ENCODE results near the gene SLC6A19. TPM values are rescaled to one million over a fixed set of nuclear protein-coding genes. Genes with fewer than 3 reads are reported as not detected.
"Not testable (repeated sequence)": the region's sequence is repeated elsewhere in the genome, so short reads cannot be mapped to it uniquely, and the experiment has no call there.

The SLC6A19 gene
- total RNA-seq, 1 donor from 2014 or later, result not detected

- no peak for DNase-seq (ENCODE audit: low read depth, low spot score)
Observed at GRCh38 chr5:1221721-1222120, 20.3 kb downstream of the SLC6A19 start.

- DNase-seq (ENCODE audit: low read depth, low spot score), result no peak
Observed at GRCh38 chr5:1222147-1222546, 20.8 kb downstream of the SLC6A19 start.

GRCh38 chr5:1222621-1223277, 21.4 kb downstream of the SLC6A19 start:
- no peak for DNase-seq (ENCODE audit: low read depth, low spot score)

DNA sequence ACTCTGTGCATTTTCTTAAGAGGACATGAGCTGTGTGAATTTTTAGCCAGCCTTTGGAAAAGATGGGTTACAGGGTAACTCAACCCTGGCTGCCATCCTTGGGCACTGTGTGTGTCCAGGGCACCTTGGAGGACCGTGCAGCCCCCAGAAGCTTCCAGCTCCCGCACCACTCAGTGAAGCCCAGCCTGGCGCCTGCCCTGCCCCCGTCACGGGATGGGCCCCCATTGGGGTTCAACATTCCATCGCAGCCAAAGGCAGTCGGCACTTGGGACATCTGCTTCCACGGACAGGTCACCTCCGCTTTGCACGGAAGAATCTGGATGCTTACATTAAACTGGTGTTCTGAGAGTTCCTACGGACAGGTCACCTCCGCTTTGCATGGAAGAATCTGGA, 21.9 kb downstream of the SLC6A19 start:
- no peak for DNase-seq (ENCODE audit: low read depth, low spot score)

DNA sequence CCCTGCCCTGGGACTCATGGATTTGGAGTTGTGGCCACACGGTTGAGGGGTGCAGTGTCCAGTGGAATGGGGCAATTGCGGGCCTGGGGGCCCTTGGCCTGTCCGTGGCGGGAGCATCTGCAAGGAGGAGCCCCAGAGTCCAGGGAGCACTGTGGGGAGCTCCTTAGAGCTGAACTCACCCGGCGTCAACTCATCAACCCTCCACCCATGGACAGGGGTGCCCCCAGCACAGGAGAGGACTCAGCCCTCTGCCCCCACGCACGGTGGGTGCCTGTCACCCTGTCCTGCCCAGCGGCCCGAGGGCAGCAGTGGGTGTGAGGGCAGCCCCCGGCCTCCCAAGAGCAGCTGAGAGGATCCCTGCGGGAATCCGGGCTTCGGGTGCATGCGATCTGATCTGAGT, 23.2 kb downstream of the SLC6A19 start:
- DNase-seq (ENCODE audit: low read depth, low spot score), result no peak

GRCh38 chr5:1225081-1225480, 23.7 kb downstream of the SLC6A19 start, which contains the start of gene SLC6A18:
TSS of gene SLC6A18 (plus strand) at chr5:1225381. CDS start at chr5:1225478, 97 bp downstream.
- DNase-seq (ENCODE audit: low read depth, low spot score), result no peak

GRCh38 chr5:1226231-1226630, 24.8 kb downstream of the SLC6A19 start:
- no peak for DNase-seq (ENCODE audit: low read depth, low spot score)

GRCh38 chr5:1226839-1227581, 25.6 kb downstream of the SLC6A19 start:
- DNase-seq (ENCODE audit: low read depth, low spot score), result no peak

DNA sequence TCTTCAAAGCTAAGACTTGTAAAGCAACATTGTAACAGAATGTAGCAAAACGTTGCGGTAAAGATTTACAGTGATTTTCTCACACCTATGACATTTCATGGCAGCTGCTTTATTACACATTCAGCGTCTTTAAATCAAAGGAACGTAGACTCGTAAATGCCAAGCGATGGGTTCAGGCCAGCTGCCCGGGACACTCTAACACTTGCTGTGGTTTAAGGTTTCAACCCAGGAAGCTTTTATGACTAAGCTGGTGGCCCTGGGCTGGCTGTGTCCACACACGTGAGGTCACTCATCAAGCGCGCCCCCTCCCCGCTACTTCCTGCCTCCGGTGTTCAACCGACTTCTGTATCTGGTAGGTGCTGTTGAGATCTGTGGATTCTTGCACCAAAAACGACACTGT, 26.3 kb downstream of the SLC6A19 start:
- no peak for DNase-seq (ENCODE audit: low read depth, low spot score)

GRCh38 chr5:1228120-1228519, 26.7 kb downstream of the SLC6A19 start:
- DNase-seq (ENCODE audit: low read depth, low spot score), result no peak

DNA sequence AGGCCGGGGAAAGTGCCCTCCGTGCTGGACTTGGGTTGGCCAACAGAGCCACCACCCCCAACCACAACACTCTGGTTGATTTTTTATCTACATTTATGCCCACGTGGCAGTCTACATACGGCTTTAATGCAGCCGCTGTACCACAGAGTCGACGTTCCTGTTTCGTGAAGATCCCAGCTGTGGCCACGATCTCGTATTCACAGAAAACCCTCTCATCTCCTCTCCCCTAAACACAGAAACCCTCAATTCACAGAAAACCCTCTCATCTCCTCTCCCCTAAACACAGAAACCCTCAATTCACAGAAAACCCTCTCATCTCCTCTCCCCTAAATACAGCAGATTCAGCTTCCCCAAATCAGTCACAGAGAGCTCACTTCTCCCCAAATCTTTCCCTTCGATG, 27.6 kb downstream of the SLC6A19 start:
- DNase-seq (ENCODE audit: low read depth, low spot score), result not testable (repeated sequence)

- no peak for DNase-seq (ENCODE audit: low read depth, low spot score)
Observed at GRCh38 chr5:1229822-1230221, 28.4 kb downstream of the SLC6A19 start.

GRCh38 chr5:1230551-1230950, 29.2 kb downstream of the SLC6A19 start:
- DNase-seq (ENCODE audit: low read depth, low spot score), result no peak

DNA sequence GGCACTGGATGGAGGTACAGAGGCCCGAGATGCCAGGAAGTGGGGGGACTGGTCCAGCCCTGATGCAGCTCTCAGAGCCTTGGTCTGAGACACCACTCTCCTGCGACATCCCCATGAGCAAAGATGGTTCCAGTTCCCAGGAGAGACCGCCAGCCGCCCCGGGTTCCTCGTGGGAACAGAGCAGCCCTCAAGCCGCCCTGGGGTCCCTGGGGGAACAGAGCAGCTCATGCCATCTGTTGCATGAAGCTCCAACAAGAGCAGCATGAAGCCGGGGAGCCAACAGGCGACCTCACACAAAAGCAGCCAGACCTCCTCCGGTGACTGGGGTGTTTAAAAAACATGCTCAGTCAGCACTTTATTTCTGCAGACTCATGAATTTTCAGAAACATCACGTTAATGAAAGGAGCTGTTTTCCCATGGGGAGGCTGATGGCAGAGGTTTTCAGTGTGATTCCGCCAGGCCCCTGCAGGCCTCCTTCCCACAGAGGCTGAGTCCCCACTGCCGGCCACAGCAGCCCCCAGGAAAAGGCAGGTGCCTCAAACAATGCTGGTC, 30.0 kb downstream of the SLC6A19 start:
- no peak for DNase-seq (ENCODE audit: low read depth, low spot score)

DNA sequence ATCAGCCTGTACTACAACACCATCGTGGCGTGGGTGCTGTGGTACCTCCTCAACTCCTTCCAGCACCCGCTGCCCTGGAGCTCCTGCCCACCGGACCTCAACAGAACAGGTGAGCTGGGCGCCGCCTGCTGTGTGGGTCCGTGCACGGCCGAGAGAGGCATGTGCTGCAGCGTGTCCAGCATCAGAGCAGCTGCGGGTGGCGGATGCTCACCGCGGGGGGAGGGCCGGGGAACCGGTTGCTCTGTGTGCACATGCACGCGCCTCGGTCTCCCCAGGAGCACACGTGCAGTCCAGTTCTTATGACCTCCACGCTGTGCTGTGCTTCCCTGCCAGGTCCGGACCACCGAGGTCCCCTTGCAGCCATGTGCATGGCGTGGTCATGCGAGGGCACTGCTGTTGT, 31.4 kb downstream of the SLC6A19 start:
- no peak for DNase-seq (ENCODE audit: low read depth, low spot score)

DNA sequence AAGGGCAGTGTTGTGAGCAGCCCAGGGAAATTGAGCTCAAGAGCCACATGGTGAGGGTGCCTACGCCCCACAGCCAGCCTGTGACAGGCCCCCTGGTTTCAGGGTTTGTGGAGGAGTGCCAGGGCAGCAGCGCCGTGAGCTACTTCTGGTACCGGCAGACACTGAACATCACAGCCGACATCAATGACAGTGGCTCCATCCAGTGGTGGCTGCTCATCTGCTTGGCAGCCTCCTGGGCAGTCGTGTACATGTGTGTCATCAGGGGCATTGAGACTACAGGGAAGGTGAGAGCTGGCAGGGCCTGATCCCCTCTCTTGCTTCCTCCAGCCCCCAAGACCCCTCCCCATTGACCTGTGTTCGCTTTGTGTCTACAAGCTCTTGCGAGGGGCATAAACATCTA, 34.0 kb downstream of the SLC6A19 start:
- DNase-seq (ENCODE audit: low read depth, low spot score), result no peak

DNA sequence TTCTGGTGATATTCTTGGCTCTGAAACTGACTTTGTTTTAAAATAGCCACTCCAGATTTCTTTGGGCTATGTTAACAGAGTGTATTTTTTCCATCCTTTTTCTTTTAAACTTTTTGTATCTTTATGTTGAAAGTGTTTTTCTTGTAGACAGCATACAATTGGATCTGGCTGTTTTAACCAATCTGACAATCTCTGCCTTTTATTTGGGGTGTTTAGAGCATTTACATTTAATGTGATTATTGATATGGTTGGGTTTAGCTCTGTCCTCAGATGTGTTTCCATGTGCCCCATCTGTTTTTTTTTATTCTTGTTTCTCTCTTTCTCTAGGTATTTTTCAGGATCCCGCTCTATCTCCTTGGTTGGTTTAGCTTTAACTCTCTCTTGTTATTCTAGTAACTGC, 34.4 kb downstream of the SLC6A19 start:
- DNase-seq (ENCODE audit: low read depth, low spot score), result no peak

- no peak for DNase-seq (ENCODE audit: low read depth, low spot score)
Observed at GRCh38 chr5:1239505-1240251, 38.3 kb downstream of the SLC6A19 start.

GRCh38 chr5:1240496-1241260, 39.3 kb downstream of the SLC6A19 start:
- DNase-seq (ENCODE audit: low read depth, low spot score), result no peak

DNA sequence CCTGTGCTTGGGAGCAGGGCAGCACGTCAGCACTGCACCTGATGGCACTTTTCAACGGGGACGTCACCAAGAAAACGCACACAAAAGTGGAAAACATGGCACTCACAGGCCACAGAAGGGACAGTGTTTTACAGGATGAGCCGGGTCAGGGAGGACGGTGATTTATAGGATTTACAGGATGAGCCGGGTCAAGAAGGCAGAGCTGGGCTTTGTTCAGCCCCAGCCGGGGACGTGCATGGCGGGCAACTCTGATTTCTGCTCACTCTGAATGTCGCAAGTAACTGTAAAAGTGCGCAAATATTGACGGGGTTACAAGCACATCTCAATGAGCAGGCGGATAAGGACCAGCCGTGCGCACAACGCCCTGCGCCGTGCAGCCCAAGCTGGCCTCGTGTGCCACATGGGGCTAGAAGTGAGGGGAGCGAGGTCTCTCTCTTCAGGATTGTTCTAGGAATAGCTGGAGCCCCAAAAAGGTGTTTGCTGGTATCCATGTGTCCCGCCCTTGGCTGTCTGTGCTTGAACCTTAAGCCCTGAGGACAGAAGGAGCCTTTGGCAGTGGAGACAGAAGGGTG, 40.2 kb downstream of the SLC6A19 start:
- DNase-seq (ENCODE audit: low read depth, low spot score), result no peak
